SU-DHL-6 (cell line): ENCODE data around the gene CLDN6.

ENCODE experiments used
- CTCF ChIP-seq: fragments of 200-600 bp; sonication (generic); IDR thresholded peaks from one replicate; pipeline ENCODE4 v1.5.1; 2017; ENCODE audit warnings: antibody characterized with exemption, mild to moderate bottlenecking, low read length, moderate library complexity; ENCODE audit not compliant: insufficient read depth, poor library complexity, severe bottlenecking
- EZH2phosphoT487 ChIP-seq: fragments of 200-600 bp; sonication (generic), shearing (Covaris generic); conservative IDR thresholded peaks from 2 replicates; pipeline ENCODE4 v1.6.1; 2018; ENCODE audit warnings: mild to moderate bottlenecking, antibody characterized with exemption, low read length, moderate library complexity, mixed read lengths

GRCh38 chr16:3007957-3008689 lies 9.9 kb downstream of the CLDN6 start:
- TF ChIP-seq CTCF (no peak), EZH2phosphoT487 (no peak)
